CD4-positive, alpha-beta T cell treated with Interleukin-2 at 100 ng/mL for 4 hours (primary cell): ENCODE data around the gene UPP2.

Experiments
- DNase-seq: peaks from one replicate; pipeline ENCODE4 v3.0.0-alpha.2; 2020; ENCODE audit warnings: low spot score

Gene UPP2

GRCh38 chr2:158112992-158113391 lies 11.3 kb downstream of the UPP2 start:
- DNase-seq: no peak

- DNase-seq: no peak
Measured at GRCh38 chr2:158113741-158114295, 12.1 kb downstream of the UPP2 start.

- no peak for DNase-seq
Measured at GRCh38 chr2:158114516-158114915, 12.8 kb downstream of the UPP2 start.

DNA sequence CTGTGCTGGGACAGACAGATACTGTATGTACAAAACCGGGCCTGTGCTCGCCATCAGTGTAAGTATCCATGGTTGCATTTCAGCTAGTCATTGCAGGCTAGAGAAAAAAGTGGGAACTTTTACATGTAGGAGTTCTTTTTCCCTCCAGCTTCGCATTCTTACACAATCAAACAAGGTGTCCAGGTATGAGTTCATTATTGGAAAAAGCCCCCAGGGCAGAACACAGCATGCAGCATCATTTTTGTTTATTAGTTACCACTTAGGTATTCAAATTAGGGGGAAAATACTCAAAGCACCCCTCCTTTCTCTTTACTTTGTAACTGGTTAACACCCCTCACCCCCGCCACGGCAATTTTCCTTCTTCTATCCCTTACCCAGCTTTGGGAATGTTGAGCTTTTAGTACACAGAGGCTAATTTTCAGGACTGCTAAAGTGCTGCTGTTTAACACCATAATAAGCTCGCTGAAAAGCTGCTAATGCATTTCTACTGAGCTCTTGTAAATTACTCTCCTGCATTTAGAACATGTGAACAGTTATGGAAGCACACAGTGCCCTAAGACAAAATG lies 13.6 kb downstream of the UPP2 start:
- DNase-seq: no peak

DNA sequence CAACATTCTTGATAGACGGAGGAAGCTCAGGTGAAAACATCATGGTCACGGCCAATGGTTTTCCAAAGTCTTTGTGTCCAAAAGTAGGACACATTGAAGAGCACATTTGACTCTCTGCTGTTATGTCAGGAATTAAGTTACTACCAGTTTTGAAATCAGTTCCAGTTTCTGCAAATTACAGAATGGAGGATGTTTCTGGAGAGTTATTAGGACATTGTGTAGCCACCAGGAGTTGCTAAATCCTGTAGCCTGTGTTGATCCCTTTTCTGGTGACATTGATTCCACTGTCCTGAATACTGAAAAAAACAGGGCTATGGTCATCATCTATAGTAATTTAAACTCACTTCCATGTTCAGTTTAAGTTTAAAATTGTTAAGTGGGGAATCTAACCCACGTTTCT lies 15.3 kb downstream of the UPP2 start:
- no peak for DNase-seq

DNA sequence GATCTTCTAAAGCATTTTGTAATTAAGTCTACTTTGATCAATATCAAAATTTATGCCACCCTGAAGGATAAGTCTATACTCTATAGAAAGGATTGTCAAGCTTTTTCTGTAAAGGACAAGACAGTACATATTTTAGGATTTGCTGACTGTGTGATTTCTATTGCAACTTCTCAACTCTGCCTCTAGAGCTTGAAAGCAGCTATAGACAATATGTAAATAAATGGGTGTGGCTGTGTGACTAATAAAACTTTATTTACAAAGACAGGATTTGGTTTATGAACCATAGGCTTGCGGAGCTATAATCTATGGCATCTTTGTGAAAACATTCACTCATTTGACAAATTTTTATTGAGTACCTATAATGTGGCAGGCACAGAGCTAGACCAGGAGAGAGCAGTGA lies 18.4 kb downstream of the UPP2 start:
- DNase-seq: no peak

GRCh38 chr2:158120664-158121641 lies 19.3 kb downstream of the UPP2 start:
- DNase-seq: no peak

- DNase-seq: no peak
Measured at GRCh38 chr2:158124896-158125295, 23.2 kb downstream of the UPP2 start.

DNA sequence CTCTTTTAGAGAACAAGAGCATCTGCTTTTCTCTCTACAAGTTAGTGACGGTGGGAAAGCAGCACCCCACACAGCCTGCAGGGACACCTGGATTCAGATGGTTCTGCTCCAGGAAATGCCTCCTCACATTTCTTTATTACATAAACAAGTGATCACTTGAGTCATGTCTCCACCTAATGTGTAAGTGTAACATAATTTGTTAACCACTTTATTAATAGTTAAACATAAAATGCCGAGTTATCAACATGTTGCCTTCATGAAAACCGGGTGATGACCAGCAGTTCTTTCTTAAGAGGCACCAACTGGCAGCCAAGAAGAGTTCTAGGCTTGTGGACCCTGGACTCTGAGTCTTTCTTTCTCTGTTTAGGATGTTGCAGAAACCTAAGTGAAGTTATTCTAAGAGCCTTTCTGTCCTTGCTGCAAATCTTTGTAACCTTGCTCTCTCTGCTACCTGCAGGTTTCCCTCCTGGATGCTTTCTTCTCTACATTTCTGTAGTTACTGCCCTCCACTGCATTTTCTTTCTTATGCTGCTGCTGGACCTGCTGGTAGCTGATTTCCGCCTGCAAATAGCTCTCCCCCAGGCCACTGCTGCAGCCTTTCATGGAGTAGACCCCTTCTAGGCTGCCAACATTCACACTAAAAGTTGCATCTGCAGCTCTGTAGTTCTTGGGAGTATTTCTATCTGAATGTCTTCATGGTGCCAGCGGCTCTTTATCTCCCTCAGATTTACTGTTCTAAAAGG lies 24.3 kb downstream of the UPP2 start:
- DNase-seq: no peak

GRCh38 chr2:158127380-158127804 lies 25.7 kb downstream of the UPP2 start:
- no peak for DNase-seq

GRCh38 chr2:158128168-158128973 lies 26.7 kb downstream of the UPP2 start:
- DNase-seq: no peak

- DNase-seq: no peak
Measured at GRCh38 chr2:158129037-158129436, 27.4 kb downstream of the UPP2 start.

GRCh38 chr2:158130832-158131473 lies 29.3 kb downstream of the UPP2 start:
- no peak for DNase-seq

- no peak for DNase-seq
Measured at GRCh38 chr2:158131483-158131912, 29.8 kb downstream of the UPP2 start.

DNA sequence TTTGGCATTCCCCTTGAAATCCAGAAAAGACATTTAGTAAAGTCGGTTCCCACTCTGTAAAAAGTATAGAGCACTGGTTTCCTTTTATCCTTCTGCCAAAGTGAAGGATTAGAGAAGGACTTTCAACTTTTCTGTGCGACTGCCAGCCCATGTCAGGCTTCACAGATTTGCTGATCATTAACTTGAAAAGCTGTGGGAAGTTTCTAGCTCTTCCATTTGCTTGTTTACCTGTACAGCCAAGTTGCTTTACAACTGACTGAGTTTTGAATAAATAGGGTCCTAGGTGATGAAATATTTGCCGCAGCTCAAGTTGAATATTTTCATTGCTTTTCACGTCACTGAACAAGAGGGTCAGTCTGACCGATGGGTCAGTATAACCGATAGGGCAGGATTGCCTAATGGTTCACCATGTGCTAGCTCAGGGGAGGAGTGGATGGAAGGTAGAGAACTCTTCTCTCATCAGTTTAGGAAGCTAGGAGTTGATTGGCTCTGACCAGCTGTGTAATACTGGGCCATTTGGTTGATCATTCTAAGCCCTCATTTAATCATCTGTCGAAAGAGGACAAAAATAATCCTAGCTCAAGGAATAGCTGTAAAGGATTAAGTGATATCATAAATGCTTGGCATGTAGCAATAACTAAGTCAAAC lies 30.4 kb downstream of the UPP2 start:
- DNase-seq: no peak

DNA sequence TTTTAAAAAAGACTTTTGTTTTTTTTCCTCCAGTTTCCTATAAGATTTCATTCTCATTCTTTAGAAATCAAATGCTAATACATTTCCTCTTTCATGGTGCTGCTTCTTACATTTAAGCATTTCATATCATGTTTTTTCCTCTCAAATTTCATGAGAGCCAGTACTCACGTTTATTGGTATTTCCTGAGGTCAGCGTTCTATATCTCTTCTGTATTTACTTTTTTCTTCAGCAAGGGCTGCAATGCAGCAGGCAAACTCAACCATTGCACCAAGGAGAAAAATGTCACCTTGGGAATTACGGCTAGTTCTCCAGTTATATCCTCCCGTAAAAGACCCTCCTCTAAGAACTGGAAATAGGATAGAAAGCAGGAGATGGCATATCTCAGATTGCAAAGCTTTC lies 32.4 kb downstream of the UPP2 start:
- no peak for DNase-seq

DNA sequence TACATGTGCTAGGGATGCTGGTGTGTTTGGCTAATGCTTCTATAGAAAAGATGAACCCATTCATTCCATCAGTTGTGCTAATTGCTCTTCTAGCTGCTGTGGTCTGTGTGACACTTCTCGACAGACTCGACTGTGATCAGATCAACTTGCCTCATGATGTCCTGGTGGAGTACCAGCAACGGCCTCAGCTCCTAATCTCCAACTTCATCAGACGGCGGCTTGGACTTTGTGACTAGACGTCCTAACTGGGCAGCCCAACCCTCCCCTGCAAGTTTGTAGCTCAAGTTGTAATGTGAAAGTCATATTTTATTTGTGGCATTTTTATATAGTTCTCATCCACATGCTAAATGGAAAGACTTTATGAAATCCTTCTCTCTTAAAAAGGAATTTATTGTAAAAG lies 33.0 kb downstream of the UPP2 start:
- DNase-seq: no peak

GRCh38 chr2:158135096-158135495 lies 33.4 kb downstream of the UPP2 start:
- no peak for DNase-seq

GRCh38 chr2:158138255-158138654 lies 36.6 kb downstream of the UPP2 start:
- DNase-seq: no peak

- DNase-seq: no peak
Measured at GRCh38 chr2:158140201-158140600, 38.5 kb downstream of the UPP2 start.

- no peak for DNase-seq
Measured at GRCh38 chr2:158142165-158142564, 40.5 kb downstream of the UPP2 start.
